HepG2 (cell line): ENCODE data around the gene ALPK3. TPM values are rescaled to one million over a fixed set of nuclear protein-coding genes. Genes with fewer than 3 reads are reported as not detected.

Experiments used
- CTCF ChIP-seq: sonication (generic); formaldehyde crosslinking; IDR thresholded peaks from 2 replicates; pipeline ENCODE4 v1.5.0; 2020; ENCODE audit warnings: mild to moderate bottlenecking, missing genetic modification reagents, moderate library complexity
- FOXA3 ChIP-seq: IDR thresholded peaks from 2 replicates; pipeline ENCODE4 v1.6.1; 2016; ENCODE audit warnings: missing genetic modification reagents, missing compliant biosample characterization
- FUBP1 ChIP-seq: sonication (generic); formaldehyde crosslinking; IDR thresholded peaks from 2 replicates; pipeline ENCODE4 v1.5.1; 2020; ENCODE audit warnings: missing genetic modification reagents, mild to moderate bottlenecking, borderline replicate concordance
- HIC2 ChIP-seq: sonication (generic); formaldehyde crosslinking; IDR thresholded peaks from 2 replicates; pipeline ENCODE4 v1.9.0; 2022; ENCODE audit warnings: low read depth, missing genetic modification reagents
- KAT8 ChIP-seq: IDR thresholded peaks from 2 replicates; pipeline ENCODE4 v1.6.1; 2016; ENCODE audit warnings: missing genetic modification reagents, missing compliant biosample characterization
- KDM1A ChIP-seq: IDR thresholded peaks from 2 replicates; pipeline ENCODE4 v1.6.1; 2016; ENCODE audit warnings: missing compliant biosample characterization
- LCORL ChIP-seq, 2 experiments: fragments of 450-650 bp in 1 of 2; sonication (generic) in 1 of 2; formaldehyde crosslinking in 1 of 2; IDR thresholded peaks; 2 replicates each; pipeline versions ENCODE4 v1.5.0 to v1.6.1; 2017 to 2020; ENCODE audit warnings: antibody characterized with exemption in 1 of 2, missing genetic modification reagents in 1 of 2
- MAX ChIP-seq: IDR thresholded peaks from 2 replicates; pipeline ENCODE4 v1.6.1; 2012; ENCODE audit warnings: inconsistent platforms
- MXD3 ChIP-seq: IDR thresholded peaks from 2 replicates; pipeline ENCODE4 v1.6.1; 2016; ENCODE audit warnings: mild to moderate bottlenecking, missing biosample characterization, missing genetic modification reagents
- NR3C1 ChIP-seq: sonication (generic); formaldehyde crosslinking; IDR thresholded peaks from 2 replicates; pipeline ENCODE4 v1.4.0; 2020; ENCODE audit warnings: missing genetic modification reagents
- POLR2AphosphoS2 ChIP-seq: IDR thresholded peaks from 2 replicates; pipeline ENCODE4 v1.6.1; 2011; ENCODE audit warnings: low read depth, low read length, improper control_type of control experiment
- RCOR2 ChIP-seq: IDR thresholded peaks from 2 replicates; pipeline ENCODE4 v1.6.1; 2016; ENCODE audit warnings: missing biosample characterization, missing genetic modification reagents
- RNF219 ChIP-seq: sonication (generic); formaldehyde crosslinking; IDR thresholded peaks from 2 replicates; pipeline ENCODE4 v1.5.0; 2020; ENCODE audit warnings: mild to moderate bottlenecking, missing genetic modification reagents
- SMAD9 ChIP-seq: sonication (generic); formaldehyde crosslinking; IDR thresholded peaks from 2 replicates; pipeline ENCODE4 v1.5.1; 2020; ENCODE audit warnings: mild to moderate bottlenecking, missing genetic modification reagents
- SP5 ChIP-seq: IDR thresholded peaks from 2 replicates; pipeline ENCODE4 v1.6.1; 2016; ENCODE audit warnings: low read depth, borderline replicate concordance
- ZFP82 ChIP-seq: sonication (generic); formaldehyde crosslinking; IDR thresholded peaks from 2 replicates; pipeline ENCODE4 v1.5.1; 2020; ENCODE audit warnings: mild to moderate bottlenecking, missing genetic modification reagents, borderline replicate concordance
- ZNF503 ChIP-seq: sonication (generic); formaldehyde crosslinking; IDR thresholded peaks from 2 replicates; pipeline ENCODE4 v1.4.0; 2020; ENCODE audit warnings: missing genetic modification reagents
- ZNF740 ChIP-seq: sonication (generic); formaldehyde crosslinking; IDR thresholded peaks from 2 replicates; pipeline ENCODE4 v1.4.0; 2020; ENCODE audit warnings: missing genetic modification reagents
- ZNF747 ChIP-seq: sonication (generic); formaldehyde crosslinking; IDR thresholded peaks from 2 replicates; pipeline ENCODE4 v1.8.1; 2023; ENCODE audit warnings: missing genetic modification reagents, mild to moderate bottlenecking, borderline replicate concordance
- ZSCAN9 ChIP-seq: IDR thresholded peaks from 2 replicates; pipeline ENCODE4 v1.6.1; 2016; ENCODE audit warnings: borderline replicate concordance
- polyA plus RNA-seq, 8 experiments: library from polyadenylated mRNA; depleted of rRNA in 3 of 8; stranded (reverse) in 7 of 8; unstranded in 1 of 8; fragments of >200 nt; fragmentation: Illumina TruSeq in 4 of 8; extraction: Trizol in 4 of 8; gene quantifications; 2 replicates each; pipeline versions ENCODE4 v1.2.1 to v1.2.3, GENCODE V29; 2011 to 2016; ENCODE audit warnings: low read depth in 4 of 8, missing spikeins in 1 of 8, mixed read lengths in 1 of 8; ENCODE audit not compliant: insufficient read depth in 1 of 8
- total RNA-seq, 5 experiments: library from RNA; depleted of rRNA; stranded (reverse); fragments of >200 nt; fragmentation: Illumina TruSeq; extraction: Trizol; gene quantifications; 2 replicates each; pipeline ENCODE4 v1.2.3, GENCODE V29; 2016; ENCODE audit warnings: low read depth in 1 of 5

ALPK3 gene
- total and polyA plus RNA-seq, 2 of the 13 experiments (the other 11 are each of a cell fraction or from before 2014, with no cell fraction given): 0.04 to 0.42 TPM

- no peak for TF ChIP-seq FUBP1 (CRISPR knock-in tag)
- no peak for TF ChIP-seq HIC2 (CRISPR knock-in tag)
- TF ChIP-seq SMAD9 (CRISPR knock-in tag): no peak
- TF ChIP-seq CTCF (CRISPR knock-in tag): peak; percentile 77
- no peak for TF ChIP-seq MAX
- TF ChIP-seq MXD3: no peak
- no peak for TF ChIP-seq LCORL (IDR thresholded peaks at IDR 0.05)
- TF ChIP-seq LCORL (CRISPR knock-in tag; IDR thresholded peaks at IDR 0.05): 0 out of 2 replicates have a peak, but pooled peaks have one; percentile 29
- no peak for TF ChIP-seq ZSCAN9 (CRISPR knock-in tag)
- TF ChIP-seq KDM1A (CRISPR knock-in tag): no peak
- no peak for TF ChIP-seq NR3C1 (CRISPR knock-in tag)
- TF ChIP-seq ZNF747: no peak
- TF ChIP-seq FOXA3: 0 out of 2 replicates have a peak, but pooled peaks have one; percentile 10
- no peak for TF ChIP-seq POLR2AphosphoS2
- TF ChIP-seq KAT8 (CRISPR knock-in tag): no peak
- no peak for TF ChIP-seq RNF219
- no peak for TF ChIP-seq ZNF740 (CRISPR knock-in tag)
- TF ChIP-seq RCOR2: no peak
- no peak for TF ChIP-seq ZNF503 (CRISPR knock-in tag)
- TF ChIP-seq SP5 (CRISPR knock-in tag): no peak
- TF ChIP-seq ZFP82 (CRISPR knock-in tag): no peak
Measured at GRCh38 chr15:84878504-84878903, 61.3 kb downstream of the ALPK3 start (continued).
